Endothelial cell of umbilical vein (primary cell): ENCODE measurements around the gene EDAR. TPM values are rescaled to one million over a fixed set of nuclear protein-coding genes. Genes with fewer than 3 reads are reported as not detected.

Experiments
- BruUV-seq: library from RNA; stranded (reverse); fragments of 400-500 nt; replicated peaks from 2 replicates; lab custom pipeline; 2021; lab: Mats Ljungman, UMichigan
- CTCF ChIA-PET: fragments of 300-600, 350-600 bp; sonication (Branson Sonifier 250); formaldehyde crosslinking; loops from one replicate; lab custom pipeline; 2021; ENCODE audit warnings: antibody characterized with exemption, inconsistent platforms; lab: Charles Lee
- POLR2A ChIA-PET: fragments of 300-600, 350-600 bp; sonication (Branson Sonifier 250); formaldehyde crosslinking; loops from one replicate; lab custom pipeline; 2021; ENCODE audit warnings: antibody characterized with exemption, inconsistent platforms; lab: Charles Lee
- DNase-seq: peaks from one replicate; pipeline ENCODE4 v3.0.0-alpha.2; 2011; ENCODE audit warnings: low read depth, low spot score
- FAIRE-seq: peaks from 2 replicates; lab custom pipeline; 2011; peaks lifted over from hg19 to GRCh38; lab: Jason Lieb, UNC
- H2AFZ ChIP-seq: 2 replicates; pipeline ENCODE4 v1.6.0; 2012; ENCODE audit warnings: low read depth, low read length, control low read depth, inconsistent platforms
- H3K27ac ChIP-seq: 2 replicates; pipeline ENCODE4 v1.5.1; 2011; ENCODE audit warnings: low read depth, mild to moderate bottlenecking, control low read depth, low read length, moderate library complexity; ENCODE audit not compliant: insufficient read depth
- H3K27me3 ChIP-seq, 2 experiments: 2 replicates each; pipeline versions ENCODE4 v1.6.0 to v1.6.1; 2011; ENCODE audit warnings: low read length in 2 of 2, mixed read lengths in 1 of 2; ENCODE audit not compliant: control insufficient read depth in 2 of 2, insufficient read depth in 2 of 2
- H3K36me3 ChIP-seq, 2 experiments: 2 replicates in 1 of 2; 3 replicates in 1 of 2; pipeline ENCODE4 v1.5.1; 2011; ENCODE audit warnings: low read length in 2 of 2, mild to moderate bottlenecking in 1 of 2, moderate library complexity in 1 of 2; ENCODE audit not compliant: control insufficient read depth in 2 of 2, insufficient read depth in 2 of 2; ENCODE audit errors: extremely low read depth in 1 of 2
- H3K4me1 ChIP-seq: 3 replicates; pipeline ENCODE4 v1.5.1; 2011; ENCODE audit warnings: mild to moderate bottlenecking, low read length; ENCODE audit not compliant: control insufficient read depth, insufficient read depth; ENCODE audit errors: extremely low read depth
- H3K4me2 ChIP-seq: 2 replicates; pipeline ENCODE4 v1.6.1; 2011; ENCODE audit warnings: low read length, control low read depth, mixed read lengths; ENCODE audit not compliant: insufficient read depth
- H3K4me3 ChIP-seq, 3 experiments: fragments of 200-600 bp in 1 of 3; sonication (generic), shearing (Covaris generic) in 1 of 3; replicated peaks in 1 of 3; 2 replicates each; pipeline ENCODE4 v1.5.1; 2011 to 2016; ENCODE audit warnings: control low read depth in 3 of 3, low read length in 3 of 3, mild to moderate bottlenecking in 2 of 3, inconsistent platforms in 1 of 3, low read depth in 1 of 3, moderate library complexity in 1 of 3; ENCODE audit not compliant: insufficient read depth in 1 of 3
- H3K79me2 ChIP-seq: 2 replicates; pipeline ENCODE4 v1.6.0; 2012; ENCODE audit warnings: low read length, inconsistent platforms; ENCODE audit not compliant: control insufficient read depth, insufficient read depth
- H3K9ac ChIP-seq: replicated peaks from 2 replicates; pipeline ENCODE3; 2011; ENCODE audit warnings: low read length, control low read depth; ENCODE audit not compliant: insufficient read depth; ENCODE audit errors: extremely low read depth
- H3K9me1 ChIP-seq: replicated peaks from 3 replicates; pipeline ENCODE4 v1.6.0; 2011; ENCODE audit warnings: mild to moderate bottlenecking, low read length; ENCODE audit not compliant: control insufficient read depth, insufficient read depth; ENCODE audit errors: extremely low read depth
- H3K9me3 ChIP-seq: replicated peaks from 2 replicates; pipeline ENCODE4 v1.5.1; 2012; ENCODE audit warnings: low read length, inconsistent platforms; ENCODE audit not compliant: control insufficient read depth, insufficient read depth
- H4K20me1 ChIP-seq: replicated peaks from 2 replicates; pipeline ENCODE3; 2011; ENCODE audit warnings: mild to moderate bottlenecking, low read length; ENCODE audit not compliant: control insufficient read depth, insufficient read depth; ENCODE audit errors: extremely low read depth
- EZH2 ChIP-seq: IDR thresholded peaks from 2 replicates; pipeline ENCODE4 v1.6.1; 2012; ENCODE audit warnings: borderline replicate concordance, low read depth, mild to moderate bottlenecking, moderate library complexity, low read length, inconsistent platforms; ENCODE audit not compliant: severe bottlenecking
- FOS ChIP-seq: IDR thresholded peaks from 2 replicates; pipeline ENCODE4 v1.6.1; 2011; ENCODE audit warnings: mild to moderate bottlenecking, low read length, moderate library complexity, borderline replicate concordance; ENCODE audit not compliant: insufficient read depth
- GATA2 ChIP-seq: IDR thresholded peaks from 2 replicates; pipeline ENCODE4 v1.7.0; 2011; ENCODE audit warnings: low read depth, mild to moderate bottlenecking, moderate library complexity, mixed read lengths, low read length; ENCODE audit not compliant: insufficient read length, insufficient read depth
- MAX ChIP-seq: IDR thresholded peaks from 2 replicates; pipeline ENCODE4 v1.6.1; 2011; ENCODE audit not compliant: insufficient read depth, insufficient read length
- MYC ChIP-seq: IDR thresholded peaks from one replicate; pipeline ENCODE4 v1.6.1; 2011; ENCODE audit warnings: mild to moderate bottlenecking, low read depth, low read length
- POLR2A ChIP-seq: IDR thresholded peaks from 2 replicates; pipeline ENCODE4 v1.6.1; 2012; ENCODE audit warnings: low read depth, mild to moderate bottlenecking, control low read depth, low read length
- dilution Hi-C: fragments of 300-500 bp; cut with MboI; formaldehyde crosslinking; loops from one replicate; pipeline ENCODE4 v1.15.0; 2019; ENCODE audit warnings: low sequenced_read_pairs; ENCODE audit not compliant: extremely low pct_ligation_motif_present
- intact Hi-C: fragments of 100-400 bp; cut with micrococcal nuclease; formaldehyde crosslinking; loops from one replicate; pipeline ENCODE4 v1.10.0; 2022
- polyA plus RNA-seq, 4 experiments: library from polyadenylated mRNA; depleted of rRNA in 3 of 4; stranded (reverse) in 3 of 4; unstranded in 1 of 4; fragments of >200 nt; gene quantifications; 2 replicates each; pipeline versions ENCODE4 v1.2.1 to v1.2.3, GENCODE V29; 2011 to 2012; ENCODE audit warnings: missing spikeins in 1 of 4
- total RNA-seq: library from RNA; stranded (reverse); gene quantifications from 2 replicates; pipeline ENCODE4 v1.2.3, GENCODE V29; 2021
- TF ChIP-seq, protein P1 (sequence below), 2 donors: IDR thresholded peaks; 1 replicate in 1 of 2; 2 replicates in 1 of 2; pipeline ENCODE4 v1.5.1; 2011; ENCODE audit warnings: low read length in 2 of 2, mild to moderate bottlenecking in 2 of 2, moderate library complexity in 2 of 2, control low read depth in 1 of 2, inconsistent platforms in 1 of 2, low read depth in 1 of 2; ENCODE audit not compliant: insufficient read depth in 1 of 2; ENCODE audit errors: extremely low read depth in 1 of 2

Gene EDAR
- total and polyA plus RNA-seq, 2 donors (not counting 3 experiments of a cell fraction or from before 2014, with no cell fraction given) = not detected

DNA sequence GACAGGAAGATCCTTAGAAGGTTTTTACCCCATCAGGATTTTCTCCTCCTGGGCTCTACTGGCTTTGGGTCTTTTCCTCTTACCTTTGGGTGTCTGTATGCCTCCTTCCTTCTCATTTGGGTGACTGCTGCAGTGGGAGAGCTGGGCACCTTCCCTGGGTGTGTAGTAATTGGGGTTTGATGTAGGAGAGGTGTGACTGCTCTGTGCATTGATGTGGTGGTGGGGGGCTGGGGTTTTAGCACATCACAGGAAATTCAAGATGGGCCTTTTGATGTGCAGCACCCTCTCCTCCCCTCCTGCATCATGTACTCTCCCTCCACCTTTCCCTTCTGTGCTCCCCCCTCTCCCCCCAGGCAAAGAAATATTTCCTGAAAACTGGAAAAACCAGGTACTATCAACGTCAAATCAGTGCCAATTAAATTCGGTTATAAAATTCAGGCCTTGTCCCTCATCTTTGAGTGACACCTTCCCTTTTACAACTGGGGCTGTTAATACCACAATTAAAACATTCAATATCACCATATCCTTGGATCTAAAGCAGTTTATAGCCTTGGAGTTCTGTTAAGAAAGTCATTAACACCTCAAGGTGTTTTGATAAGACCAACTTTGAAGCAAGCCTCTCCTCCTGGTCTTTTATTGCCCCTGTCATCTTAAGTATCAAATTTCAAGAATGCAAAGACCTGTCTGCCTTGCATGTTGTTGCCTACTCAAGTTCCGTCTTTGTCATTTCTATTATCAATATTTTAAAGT is 23.3 kb downstream of the EDAR start:
- Histone ChIP-seq H3K9me3 (no peaks in the 10 kb centered on the region), H3K9me1 (no peaks in the 10 kb centered on the region), H4K20me1 (no peaks in the 10 kb centered on the region), H3K4me3 (no peak overlapping the region), H3K4me1 (no peaks in the 10 kb centered on the region), H3K9ac (no peak overlapping the region), H3K36me3 (no peaks in the 10 kb centered on the region), H3K4me2 (no peak overlapping the region), H3K27me3 (peaks cover 2 to 7% of the 10 kb centered on the region in 2 experiments), H3K79me2 (no peaks in the 10 kb centered on the region), H3K27ac (no peak overlapping the region), H2AFZ (no peak overlapping the region)
- dilution Hi-C loops (no loop called here), intact Hi-C loops (no loop called here)
- FAIRE-seq (no peak), DNase-seq (no peak)
- TF ChIP-seq GATA2 = no peak
- no peak for TF ChIP-seq MAX
- TF ChIP-seq, protein P1, sequence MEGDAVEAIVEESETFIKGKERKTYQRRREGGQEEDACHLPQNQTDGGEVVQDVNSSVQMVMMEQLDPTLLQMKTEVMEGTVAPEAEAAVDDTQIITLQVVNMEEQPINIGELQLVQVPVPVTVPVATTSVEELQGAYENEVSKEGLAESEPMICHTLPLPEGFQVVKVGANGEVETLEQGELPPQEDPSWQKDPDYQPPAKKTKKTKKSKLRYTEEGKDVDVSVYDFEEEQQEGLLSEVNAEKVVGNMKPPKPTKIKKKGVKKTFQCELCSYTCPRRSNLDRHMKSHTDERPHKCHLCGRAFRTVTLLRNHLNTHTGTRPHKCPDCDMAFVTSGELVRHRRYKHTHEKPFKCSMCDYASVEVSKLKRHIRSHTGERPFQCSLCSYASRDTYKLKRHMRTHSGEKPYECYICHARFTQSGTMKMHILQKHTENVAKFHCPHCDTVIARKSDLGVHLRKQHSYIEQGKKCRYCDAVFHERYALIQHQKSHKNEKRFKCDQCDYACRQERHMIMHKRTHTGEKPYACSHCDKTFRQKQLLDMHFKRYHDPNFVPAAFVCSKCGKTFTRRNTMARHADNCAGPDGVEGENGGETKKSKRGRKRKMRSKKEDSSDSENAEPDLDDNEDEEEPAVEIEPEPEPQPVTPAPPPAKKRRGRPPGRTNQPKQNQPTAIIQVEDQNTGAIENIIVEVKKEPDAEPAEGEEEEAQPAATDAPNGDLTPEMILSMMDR (IDR thresholded peaks at IDR 0.05; ENCODE audit: extremely low read depth in 1 of 2, insufficient read depth in 1 of 2, low read depth in 1 of 2, low read length in 2 of 2) = no peak
- no peak for TF ChIP-seq EZH2
- TF ChIP-seq MYC = no peak
- no peak for TF ChIP-seq FOS
- no peak for TF ChIP-seq POLR2A
- POLR2A ChIA-PET = no interaction called here
- CTCF ChIA-PET = interaction anchor here (1.3 kb wide), 1 partner anchor 34 kb away, joined by 3 read pairs; no protein-coding TSS in a partner anchor
- BruUV-seq = no TSS peak
